Measurements from ENCODE around the gene N4BP2L2. TPM values are rescaled to one million over a fixed set of nuclear protein-coding genes. Genes with fewer than 3 reads are reported as not detected.

Gene N4BP2L2
- polyA plus RNA-seq, 1 donor from 2014 or later = 317 TPM

DNA sequence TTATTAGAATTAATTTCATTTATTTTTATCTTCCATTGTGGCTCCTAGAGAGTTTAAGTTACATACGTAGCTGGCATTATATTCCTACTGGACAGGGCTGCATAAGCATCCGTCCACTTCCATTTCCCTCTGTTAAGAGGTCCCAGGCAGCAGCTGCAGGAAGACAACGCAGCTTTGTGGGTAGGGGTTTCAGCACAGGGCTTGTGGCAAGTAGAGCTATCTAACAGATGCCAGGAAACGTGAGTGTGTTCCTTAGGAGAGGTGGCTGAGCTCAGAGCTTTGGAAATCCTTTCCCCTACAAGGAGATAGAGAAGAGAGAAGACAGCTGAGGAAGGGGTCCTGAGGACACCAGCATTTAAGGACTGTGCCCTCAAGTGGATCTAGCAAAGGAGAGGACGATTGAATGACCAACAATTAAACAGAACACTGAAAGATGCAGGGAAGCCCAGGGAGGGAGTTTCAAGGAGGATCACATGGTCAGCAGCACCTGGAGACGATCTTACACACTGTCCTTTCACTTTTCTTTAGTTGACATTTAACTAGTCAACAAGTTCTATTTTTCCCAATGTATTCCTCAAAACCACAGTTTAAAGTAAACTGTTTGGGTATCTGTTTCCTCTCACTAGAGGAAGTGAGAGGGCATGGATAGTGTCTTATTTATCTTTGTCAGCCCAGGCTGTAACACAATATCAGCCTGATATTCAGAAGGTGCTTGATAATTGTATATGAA is 108.4 kb downstream of the N4BP2L2 start:
- Histone ChIP-seq H2AFZ (ENCODE audit: low read depth, low read length) (no peak overlapping the region), H3K9me2 (ENCODE audit: insufficient read depth, low read length) (no peaks in the 10 kb centered on the region), H3K27me3 (ENCODE audit: insufficient read depth, low read depth, low read length) (peaks cover 36% of the 10 kb centered on the region), H3K27ac (ENCODE audit: low read length) (no peak overlapping the region), H3K79me2 (replicated peaks; ENCODE audit: insufficient read depth, low read length) (no peaks in the 10 kb centered on the region), H3K9me3 (ENCODE audit: low read length) (no peaks in the 10 kb centered on the region), H3K4me2 (ENCODE audit: low read length) (no peak overlapping the region), H4K20me1 (ENCODE audit: insufficient read depth) (no peaks in the 10 kb centered on the region), H3F3A (ENCODE audit: insufficient read depth, low read length, poor library complexity, severe bottlenecking) (no peaks in the 10 kb centered on the region), H3K9ac (ENCODE audit: low read length) (no peak overlapping the region), H3K4me3 (ENCODE audit: low read length) (no peak overlapping the region), H3K36me3 (ENCODE audit: insufficient read depth, low read length) (no peaks in the 10 kb centered on the region)
- TF ChIP-seq EP300 (conservative IDR thresholded peaks at IDR 0.05; ENCODE audit: poor library complexity, severe bottlenecking) (no peak), TAF1 (IDR thresholded peaks at IDR 0.05; ENCODE audit: low read depth) (no peak), EZH2 (IDR thresholded peaks at IDR 0.05; ENCODE audit: borderline replicate concordance, insufficient read depth, low read length, poor library complexity, severe bottlenecking) (no peak), SMC3 (conservative IDR thresholded peaks at IDR 0.05; ENCODE audit: poor library complexity) (no peak), REST (IDR thresholded peaks at IDR 0.05; ENCODE audit: borderline replicate concordance) (no peak), RAD21 (conservative IDR thresholded peaks at IDR 0.05) (no peak), POLR2AphosphoS5 (IDR thresholded peaks at IDR 0.05) (no peak), MXI1 (conservative IDR thresholded peaks at IDR 0.05; ENCODE audit: poor library complexity, severe bottlenecking) (no peak)
- TF ChIP-seq, protein P1, sequence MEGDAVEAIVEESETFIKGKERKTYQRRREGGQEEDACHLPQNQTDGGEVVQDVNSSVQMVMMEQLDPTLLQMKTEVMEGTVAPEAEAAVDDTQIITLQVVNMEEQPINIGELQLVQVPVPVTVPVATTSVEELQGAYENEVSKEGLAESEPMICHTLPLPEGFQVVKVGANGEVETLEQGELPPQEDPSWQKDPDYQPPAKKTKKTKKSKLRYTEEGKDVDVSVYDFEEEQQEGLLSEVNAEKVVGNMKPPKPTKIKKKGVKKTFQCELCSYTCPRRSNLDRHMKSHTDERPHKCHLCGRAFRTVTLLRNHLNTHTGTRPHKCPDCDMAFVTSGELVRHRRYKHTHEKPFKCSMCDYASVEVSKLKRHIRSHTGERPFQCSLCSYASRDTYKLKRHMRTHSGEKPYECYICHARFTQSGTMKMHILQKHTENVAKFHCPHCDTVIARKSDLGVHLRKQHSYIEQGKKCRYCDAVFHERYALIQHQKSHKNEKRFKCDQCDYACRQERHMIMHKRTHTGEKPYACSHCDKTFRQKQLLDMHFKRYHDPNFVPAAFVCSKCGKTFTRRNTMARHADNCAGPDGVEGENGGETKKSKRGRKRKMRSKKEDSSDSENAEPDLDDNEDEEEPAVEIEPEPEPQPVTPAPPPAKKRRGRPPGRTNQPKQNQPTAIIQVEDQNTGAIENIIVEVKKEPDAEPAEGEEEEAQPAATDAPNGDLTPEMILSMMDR (IDR thresholded peaks at IDR 0.05; ENCODE audit: poor library complexity, severe bottlenecking) = no peak

DNA sequence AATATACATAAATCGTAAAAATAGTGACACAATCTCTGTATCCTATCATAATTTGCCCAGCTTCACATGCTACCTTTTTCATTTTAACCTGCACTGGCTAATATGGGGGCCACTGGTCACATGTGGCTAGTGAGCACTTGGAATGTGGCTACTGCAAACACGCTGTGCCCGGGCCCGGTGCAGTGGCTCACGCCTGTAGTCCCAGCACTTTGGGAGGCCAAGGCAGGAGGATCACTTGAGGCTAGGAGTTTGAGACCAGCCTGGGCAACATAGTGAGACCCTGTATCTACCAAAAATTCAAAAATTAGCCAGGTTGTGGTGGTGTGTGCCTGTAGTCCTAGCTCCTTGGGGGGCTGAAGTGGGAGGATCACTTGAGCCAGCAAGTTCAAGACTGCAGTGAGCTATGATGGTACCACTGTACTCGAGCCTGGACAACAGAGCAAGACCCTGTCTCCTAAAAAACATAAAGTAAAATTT is 109.1 kb downstream of the N4BP2L2 start:
- no peak overlapping the region for H2AFZ ChIP-seq (ENCODE audit: low read depth, low read length)
- H4K20me1 ChIP-seq (ENCODE audit: insufficient read depth) = no peaks in the 10 kb centered on the region
- H3K36me3 ChIP-seq (ENCODE audit: insufficient read depth, low read length) = no peaks in the 10 kb centered on the region
- no peaks in the 10 kb centered on the region for H3F3A ChIP-seq (ENCODE audit: insufficient read depth, low read length, poor library complexity, severe bottlenecking)
- H3K9ac ChIP-seq (ENCODE audit: low read length) = no peak overlapping the region
- no peak overlapping the region for H3K27ac ChIP-seq (ENCODE audit: low read length)
- H3K4me2 ChIP-seq (ENCODE audit: low read length) = no peak overlapping the region
- H3K27me3 ChIP-seq (ENCODE audit: insufficient read depth, low read depth, low read length) = peaks cover 36% of the 10 kb centered on the region
- H3K4me3 ChIP-seq (ENCODE audit: low read length) = no peak overlapping the region
- H3K9me2 ChIP-seq (ENCODE audit: insufficient read depth, low read length) = no peaks in the 10 kb centered on the region
- TF ChIP-seq RAD21 (conservative IDR thresholded peaks at IDR 0.05) = no peak
- TF ChIP-seq REST (IDR thresholded peaks at IDR 0.05; ENCODE audit: borderline replicate concordance) = no peak
- TF ChIP-seq, protein P1 (IDR thresholded peaks at IDR 0.05; ENCODE audit: poor library complexity, severe bottlenecking) = no peak
- TF ChIP-seq EZH2 (IDR thresholded peaks at IDR 0.05; ENCODE audit: borderline replicate concordance, insufficient read depth, low read length, poor library complexity, severe bottlenecking) = no peak
- no peak for TF ChIP-seq TAF1 (IDR thresholded peaks at IDR 0.05; ENCODE audit: low read depth)
- no peak for TF ChIP-seq POLR2AphosphoS5 (IDR thresholded peaks at IDR 0.05)
- TF ChIP-seq EP300 (conservative IDR thresholded peaks at IDR 0.05; ENCODE audit: poor library complexity, severe bottlenecking) = no peak
- no peak for TF ChIP-seq MXI1 (conservative IDR thresholded peaks at IDR 0.05; ENCODE audit: poor library complexity, severe bottlenecking)
- TF ChIP-seq SMC3 (conservative IDR thresholded peaks at IDR 0.05; ENCODE audit: poor library complexity) = no peak
- no peaks in the 10 kb centered on the region for H3K9me3 ChIP-seq (ENCODE audit: low read length)
- no peaks in the 10 kb centered on the region for H3K79me2 ChIP-seq (replicated peaks; ENCODE audit: insufficient read depth, low read length)

Data from neural cell (in vitro differentiated cells).